Fibroblast of the aortic adventitia (primary cell): Measurements from ENCODE around the gene VIT. TPM values are rescaled to one million over a fixed set of nuclear protein-coding genes. Genes with fewer than 3 reads are reported as not detected.

ENCODE experiments used
- DNase-seq: peaks from one replicate; pipeline ENCODE4 v3.0.0-alpha.2; 2010; ENCODE audit warnings: low read depth
- H3K4me3 ChIP-seq: 2 replicates; pipeline ENCODE4 v1.5.1; 2011; ENCODE audit warnings: low read depth, mild to moderate bottlenecking, control low read depth, low read length, moderate library complexity
- CTCF ChIP-seq: IDR thresholded peaks from 2 replicates; pipeline ENCODE4 v1.5.1; 2011; ENCODE audit warnings: mild to moderate bottlenecking, low read length, control low read depth, inconsistent platforms; ENCODE audit not compliant: insufficient read depth
- total RNA-seq: library from RNA; depleted of rRNA; stranded (reverse); fragments of >200 nt; gene quantifications from 2 replicates; pipeline ENCODE4 v1.2.3, GENCODE V29; 2012; ENCODE audit warnings: low replicate concordance

The VIT gene
- total RNA-seq, 1 donor: 12.9 TPM

GRCh38 chr2:36717603-36718266 is 21.2 kb downstream of the VIT start:
- no peak overlapping the region for H3K4me3 ChIP-seq
- no peak for DNase-seq
- no peak for TF ChIP-seq CTCF

DNA sequence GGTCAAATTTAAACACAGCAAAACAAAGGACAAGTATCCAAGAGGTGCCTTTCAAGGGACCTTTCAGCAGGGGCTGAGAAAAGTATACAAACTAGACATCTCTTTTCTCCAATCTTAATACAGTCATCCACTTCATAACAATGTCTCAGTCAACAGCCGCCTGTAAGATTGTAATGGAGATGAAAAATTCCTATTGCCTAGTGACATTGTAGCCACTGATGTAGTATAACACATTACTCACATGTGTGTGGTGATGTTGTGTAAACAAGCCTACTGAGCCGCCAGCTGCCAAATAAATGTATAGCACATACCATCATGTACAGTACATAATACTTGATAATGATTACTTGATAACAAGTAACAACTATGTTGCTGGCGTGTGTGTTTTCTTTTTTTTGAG is 31.0 kb downstream of the VIT start:
- no peak overlapping the region for H3K4me3 ChIP-seq
- no peak for DNase-seq
- no peak for TF ChIP-seq CTCF

GRCh38 chr2:36729067-36729466 is 32.6 kb downstream of the VIT start:
- H3K4me3 ChIP-seq: no peak overlapping the region
- DNase-seq: no peak
- TF ChIP-seq CTCF: no peak

DNA sequence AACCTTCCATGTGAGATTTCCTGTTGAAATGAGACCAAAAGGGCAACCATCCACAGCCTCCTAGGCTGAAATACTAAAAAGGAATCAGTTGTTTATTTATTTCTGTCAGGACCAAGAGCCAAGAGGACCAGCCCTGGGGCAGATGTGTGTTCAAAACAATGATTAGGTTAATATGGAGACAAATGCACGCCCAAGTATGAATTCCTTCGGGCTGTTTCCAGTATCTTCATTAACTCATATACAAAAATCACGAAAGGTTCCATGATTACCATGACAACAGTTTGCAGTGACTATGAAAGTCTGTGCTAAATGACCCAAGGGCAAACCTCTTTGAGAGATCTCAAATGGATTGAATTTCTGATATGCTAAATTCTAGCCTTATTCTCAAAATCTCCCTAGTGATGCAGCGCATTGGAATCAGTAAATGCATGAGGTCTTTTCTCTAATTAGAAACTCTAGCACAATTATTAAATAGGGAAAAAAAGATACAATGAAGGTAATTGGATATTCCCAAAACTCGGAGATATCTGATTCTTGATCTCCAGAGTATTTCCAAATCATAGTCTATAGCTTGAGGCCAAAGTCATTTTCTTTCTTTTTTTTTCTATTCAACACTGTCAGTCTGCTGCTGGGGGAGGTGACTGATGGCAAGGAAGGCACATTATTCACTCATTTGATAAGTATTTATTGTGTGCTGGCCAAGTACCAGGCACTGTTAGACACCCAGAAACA is 35.6 kb downstream of the VIT start:
- no peak overlapping the region for H3K4me3 ChIP-seq
- DNase-seq: peak; percentile 88
- no peak for TF ChIP-seq CTCF

- no peak for TF ChIP-seq CTCF
- no peak for DNase-seq
- no peak overlapping the region for H3K4me3 ChIP-seq
These were observed 36.1 kb downstream of the VIT start for GRCh38 chr2:36732673-36733036.

GRCh38 chr2:36733215-36733614 is 36.7 kb downstream of the VIT start:
- no peak for TF ChIP-seq CTCF
- DNase-seq: peak; percentile 27
- H3K4me3 ChIP-seq: no peak overlapping the region
